HepG2 (cell line): ENCODE measurements around the gene ECE2. TPM values are rescaled to one million over a fixed set of nuclear protein-coding genes. Genes with fewer than 3 reads are reported as not detected.

Source experiments
- ARNT ChIP-seq: fragments of 450-650 bp; IDR thresholded peaks from 2 replicates; pipeline ENCODE4 v1.6.1; 2017
- ETV5 ChIP-seq: IDR thresholded peaks from 2 replicates; pipeline ENCODE4 v1.6.1; 2018; ENCODE audit warnings: missing biosample characterization, missing genetic modification reagents, inconsistent platforms, borderline replicate concordance
- HNF1B ChIP-seq: sonication (generic); formaldehyde crosslinking; IDR thresholded peaks from 2 replicates; pipeline ENCODE4 v1.5.1; 2020; ENCODE audit warnings: mild to moderate bottlenecking, moderate library complexity, missing genetic modification reagents
- ISL2 ChIP-seq: sonication (generic); formaldehyde crosslinking; IDR thresholded peaks from 2 replicates; pipeline ENCODE4 v1.5.0; 2020; ENCODE audit warnings: missing genetic modification reagents
- NFE2 ChIP-seq: sonication (generic); formaldehyde crosslinking; IDR thresholded peaks from 2 replicates; pipeline ENCODE4 v1.4.0; 2020; ENCODE audit warnings: missing genetic modification reagents
- TP53 ChIP-seq: sonication (generic); formaldehyde crosslinking; conservative IDR thresholded peaks from 2 replicates; pipeline ENCODE4 v1.4.0; 2020; ENCODE audit warnings: missing genetic modification reagents
- U2AF1 ChIP-seq: fragments of 200-400 bp; formaldehyde crosslinking; optimal IDR thresholded peaks from 2 replicates; pipeline ENCODE3; 2017; ENCODE audit warnings: mild to moderate bottlenecking, low read depth, low read length
- ZBTB39 ChIP-seq: sonication (generic); formaldehyde crosslinking; IDR thresholded peaks from 2 replicates; pipeline ENCODE4 v1.5.0; 2020; ENCODE audit warnings: missing genetic modification reagents
- ZFP36L2 ChIP-seq: sonication (generic); formaldehyde crosslinking; IDR thresholded peaks from 2 replicates; pipeline ENCODE4 v1.4.0; 2020; ENCODE audit warnings: missing genetic modification reagents
- ZFP62 ChIP-seq: sonication (generic); formaldehyde crosslinking; IDR thresholded peaks from 2 replicates; pipeline ENCODE4 v1.4.0; 2020; ENCODE audit warnings: missing genetic modification reagents
- ZNF10 ChIP-seq: sonication (generic); formaldehyde crosslinking; IDR thresholded peaks from 2 replicates; pipeline ENCODE4 v1.4.0; 2020; ENCODE audit warnings: mild to moderate bottlenecking, low read depth, missing genetic modification reagents, borderline replicate concordance
- ZNF274 ChIP-seq: sonication (generic); formaldehyde crosslinking; IDR thresholded peaks from 2 replicates; pipeline ENCODE4 v1.5.1; 2020; ENCODE audit warnings: mild to moderate bottlenecking, missing genetic modification reagents
- ZNF275 ChIP-seq: sonication (generic); formaldehyde crosslinking; IDR thresholded peaks from 2 replicates; pipeline ENCODE4 v1.8.0; 2022; ENCODE audit warnings: missing genetic modification reagents, mild to moderate bottlenecking, inconsistent platforms, borderline replicate concordance
- ZNF777 ChIP-seq: sonication (generic); formaldehyde crosslinking; IDR thresholded peaks from 2 replicates; pipeline ENCODE4 v1.4.0; 2020; ENCODE audit warnings: missing genetic modification reagents
- ZNF839 ChIP-seq: sonication (generic); formaldehyde crosslinking; IDR thresholded peaks from 2 replicates; pipeline ENCODE4 v1.4.0; 2020; ENCODE audit warnings: missing genetic modification reagents, mild to moderate bottlenecking, borderline replicate concordance
- ZUFSP ChIP-seq: sonication (generic); formaldehyde crosslinking; IDR thresholded peaks from 2 replicates; pipeline ENCODE4 v1.9.0; 2021; ENCODE audit warnings: missing genetic modification reagents, mild to moderate bottlenecking, borderline replicate concordance
- polyA plus RNA-seq, 8 experiments: library from polyadenylated mRNA; depleted of rRNA in 3 of 8; stranded (reverse) in 7 of 8; unstranded in 1 of 8; fragments of >200 nt; fragmentation: Illumina TruSeq in 4 of 8; extraction: Trizol in 4 of 8; gene quantifications; 2 replicates each; pipeline versions ENCODE4 v1.2.1 to v1.2.3, GENCODE V29; 2011 to 2016; ENCODE audit warnings: low read depth in 4 of 8, missing spikeins in 1 of 8, mixed read lengths in 1 of 8; ENCODE audit not compliant: insufficient read depth in 1 of 8
- total RNA-seq, 5 experiments: library from RNA; depleted of rRNA; stranded (reverse); fragments of >200 nt; fragmentation: Illumina TruSeq; extraction: Trizol; gene quantifications; 2 replicates each; pipeline ENCODE4 v1.2.3, GENCODE V29; 2016; ENCODE audit warnings: low read depth in 1 of 5
- TF ChIP-seq, protein P1 (sequence below): sonication (generic); formaldehyde crosslinking; IDR thresholded peaks from 2 replicates; pipeline ENCODE4 v1.5.0; 2020; ENCODE audit warnings: mild to moderate bottlenecking, missing genetic modification reagents
- TF ChIP-seq, protein P2 (sequence below): sonication (generic); formaldehyde crosslinking; IDR thresholded peaks from 2 replicates; pipeline ENCODE4 v1.8.0; 2023; ENCODE audit warnings: mild to moderate bottlenecking, missing genetic modification reagents
- TF ChIP-seq, protein P3 (sequence below): sonication (generic); formaldehyde crosslinking; IDR thresholded peaks from 2 replicates; pipeline ENCODE4 v1.5.0; 2020; ENCODE audit warnings: mild to moderate bottlenecking, low read depth, missing genetic modification reagents, borderline replicate concordance

ECE2 gene
- total and polyA plus RNA-seq, 2 of the 13 experiments (the other 11 are each of a cell fraction or from before 2014, with no cell fraction given): not detected

GRCh38 chr3:184241447-184242296, 34.1 kb upstream of the ECE2 start (continued):
- no peak for TF ChIP-seq ARNT
- TF ChIP-seq ZNF275 (CRISPR knock-in tag): peak; percentile 83; the same call in 1 of the 2 replicates
- TF ChIP-seq ETV5 (CRISPR knock-in tag): peak; percentile 80; the same call in 1 of the 2 replicates
- TF ChIP-seq ZNF839: peak; percentile 85; the same call in 1 of the 2 replicates
- TF ChIP-seq U2AF1: no peak
- TF ChIP-seq ZBTB39 (CRISPR knock-in tag): no peak; the same call in none of the 2 replicates
- TF ChIP-seq, protein P1, sequence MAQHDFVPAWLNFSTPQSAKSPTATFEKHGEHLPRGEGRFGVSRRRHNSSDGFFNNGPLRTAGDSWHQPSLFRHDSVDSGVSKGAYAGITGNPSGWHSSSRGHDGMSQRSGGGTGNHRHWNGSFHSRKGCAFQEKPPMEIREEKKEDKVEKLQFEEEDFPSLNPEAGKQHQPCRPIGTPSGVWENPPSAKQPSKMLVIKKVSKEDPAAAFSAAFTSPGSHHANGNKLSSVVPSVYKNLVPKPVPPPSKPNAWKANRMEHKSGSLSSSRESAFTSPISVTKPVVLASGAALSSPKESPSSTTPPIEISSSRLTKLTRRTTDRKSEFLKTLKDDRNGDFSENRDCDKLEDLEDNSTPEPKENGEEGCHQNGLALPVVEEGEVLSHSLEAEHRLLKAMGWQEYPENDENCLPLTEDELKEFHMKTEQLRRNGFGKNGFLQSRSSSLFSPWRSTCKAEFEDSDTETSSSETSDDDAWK: no peak
- no peak for TF ChIP-seq ZFP62 (CRISPR knock-in tag)
- no peak for TF ChIP-seq ZUFSP (CRISPR knock-in tag)
- TF ChIP-seq, protein P2, sequence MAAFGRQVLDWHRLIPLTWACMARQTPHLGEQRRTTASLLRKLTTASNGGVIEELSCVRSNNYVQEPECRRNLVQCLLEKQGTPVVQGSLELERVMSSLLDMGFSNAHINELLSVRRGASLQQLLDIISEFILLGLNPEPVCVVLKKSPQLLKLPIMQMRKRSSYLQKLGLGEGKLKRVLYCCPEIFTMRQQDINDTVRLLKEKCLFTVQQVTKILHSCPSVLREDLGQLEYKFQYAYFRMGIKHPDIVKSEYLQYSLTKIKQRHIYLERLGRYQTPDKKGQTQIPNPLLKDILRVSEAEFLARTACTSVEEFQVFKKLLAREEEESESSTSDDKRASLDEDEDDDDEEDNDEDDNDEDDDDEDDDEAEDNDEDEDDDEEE (CRISPR knock-in tag): 0 out of 2 replicates have a peak, but pooled peaks have one; percentile 0
- no peak for TF ChIP-seq ZFP36L2 (CRISPR knock-in tag)
- TF ChIP-seq ISL2 (CRISPR knock-in tag): peak; percentile 88
- TF ChIP-seq, protein P3, sequence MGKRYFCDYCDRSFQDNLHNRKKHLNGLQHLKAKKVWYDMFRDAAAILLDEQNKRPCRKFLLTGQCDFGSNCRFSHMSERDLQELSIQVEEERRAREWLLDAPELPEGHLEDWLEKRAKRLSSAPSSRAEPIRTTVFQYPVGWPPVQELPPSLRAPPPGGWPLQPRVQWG (CRISPR knock-in tag): no peak
- peak; percentile 95 for TF ChIP-seq HNF1B (CRISPR knock-in tag)
- no peak for TF ChIP-seq ZNF10 (CRISPR knock-in tag)
- TF ChIP-seq NFE2 (CRISPR knock-in tag): no peak
- TF ChIP-seq TP53 (CRISPR knock-in tag): peak; percentile 91
- TF ChIP-seq ZNF777: peak; percentile 89
- peak; percentile 75; the same call in 1 of the 2 replicates for TF ChIP-seq ZNF274
